DOHH2 (cell line): ENCODE measurements around the gene SLC25A30.

Experiments
- EZH2phosphoT487 ChIP-seq: fragments of 200-600 bp; sonication (generic); IDR thresholded peaks from 2 replicates; pipeline ENCODE4 v1.6.1; 2017; ENCODE audit warnings: borderline replicate concordance, mild to moderate bottlenecking, antibody characterized with exemption, low read length, moderate library complexity, mixed read lengths
- TF ChIP-seq, protein P1 (sequence below): fragments of 200-600 bp; sonication (generic); IDR thresholded peaks from one replicate; pipeline ENCODE4 v1.5.1; 2014; ENCODE audit warnings: antibody characterized with exemption, mild to moderate bottlenecking, low read depth, low read length; ENCODE audit not compliant: poor library complexity, severe bottlenecking

DNA sequence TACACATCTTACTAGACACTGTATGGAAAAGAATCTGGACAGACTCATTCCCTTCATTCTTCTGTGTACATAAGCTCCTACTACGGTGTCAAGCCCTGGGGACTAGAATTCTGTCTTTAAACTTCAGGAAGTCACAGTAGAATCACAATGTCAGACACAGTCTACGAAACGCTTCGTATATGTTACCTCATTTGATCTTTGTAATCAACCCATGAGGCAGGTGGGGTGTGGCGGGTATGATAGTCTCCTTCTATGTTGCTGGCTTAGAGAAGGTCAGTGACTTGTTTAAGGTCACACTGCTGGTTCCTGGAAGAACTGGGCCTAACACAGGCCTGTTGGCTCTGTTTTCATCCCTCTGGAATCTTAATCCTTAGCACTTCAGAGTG is 45.0 kb downstream of the SLC25A30 start:
- TF ChIP-seq, protein P1, sequence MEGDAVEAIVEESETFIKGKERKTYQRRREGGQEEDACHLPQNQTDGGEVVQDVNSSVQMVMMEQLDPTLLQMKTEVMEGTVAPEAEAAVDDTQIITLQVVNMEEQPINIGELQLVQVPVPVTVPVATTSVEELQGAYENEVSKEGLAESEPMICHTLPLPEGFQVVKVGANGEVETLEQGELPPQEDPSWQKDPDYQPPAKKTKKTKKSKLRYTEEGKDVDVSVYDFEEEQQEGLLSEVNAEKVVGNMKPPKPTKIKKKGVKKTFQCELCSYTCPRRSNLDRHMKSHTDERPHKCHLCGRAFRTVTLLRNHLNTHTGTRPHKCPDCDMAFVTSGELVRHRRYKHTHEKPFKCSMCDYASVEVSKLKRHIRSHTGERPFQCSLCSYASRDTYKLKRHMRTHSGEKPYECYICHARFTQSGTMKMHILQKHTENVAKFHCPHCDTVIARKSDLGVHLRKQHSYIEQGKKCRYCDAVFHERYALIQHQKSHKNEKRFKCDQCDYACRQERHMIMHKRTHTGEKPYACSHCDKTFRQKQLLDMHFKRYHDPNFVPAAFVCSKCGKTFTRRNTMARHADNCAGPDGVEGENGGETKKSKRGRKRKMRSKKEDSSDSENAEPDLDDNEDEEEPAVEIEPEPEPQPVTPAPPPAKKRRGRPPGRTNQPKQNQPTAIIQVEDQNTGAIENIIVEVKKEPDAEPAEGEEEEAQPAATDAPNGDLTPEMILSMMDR, result no peak
- TF ChIP-seq EZH2phosphoT487, result no peak
